D721Med (cell line): ENCODE data around the gene RPS6KL1.

ENCODE experiments used
- DNase-seq: peaks from one replicate; pipeline ENCODE4 v3.0.0; 2011; ENCODE audit warnings: low spot score; ENCODE audit not compliant: insufficient read length
- FAIRE-seq: peaks from 2 replicates; lab custom pipeline; 2011; peaks lifted over from hg19 to GRCh38; lab: Jason Lieb, UNC
- CTCF ChIP-seq: IDR thresholded peaks from 2 replicates; pipeline ENCODE4 v1.5.1; 2012; ENCODE audit warnings: mild to moderate bottlenecking, control low read depth; ENCODE audit not compliant: insufficient read depth; ENCODE audit errors: missing control alignments

Gene RPS6KL1

GRCh38 chr14:74871819-74872218 is 51.2 kb downstream of the RPS6KL1 start:
- DNase-seq, result no peak
- no peak for TF ChIP-seq CTCF
- no peak for FAIRE-seq

GRCh38 chr14:74868739-74869138 is 54.3 kb downstream of the RPS6KL1 start:
- FAIRE-seq, result no peak
- DNase-seq, result no peak
- no peak for TF ChIP-seq CTCF

GRCh38 chr14:74867673-74868072 is 55.4 kb downstream of the RPS6KL1 start:
- FAIRE-seq (no peak), DNase-seq (no peak)
- TF ChIP-seq CTCF, result no peak

- TF ChIP-seq CTCF, result no peak
- DNase-seq (no peak), FAIRE-seq (no peak)
Measured at GRCh38 chr14:74866708-74867389, 56.2 kb downstream of the RPS6KL1 start.

- FAIRE-seq, result no peak
- DNase-seq, result no peak
- no peak for TF ChIP-seq CTCF
Measured at GRCh38 chr14:74865156-74865555, 57.9 kb downstream of the RPS6KL1 start.

- FAIRE-seq, result no peak
- TF ChIP-seq CTCF, result no peak
- no peak for DNase-seq
Measured at GRCh38 chr14:74864198-74864597, 58.9 kb downstream of the RPS6KL1 start.

GRCh38 chr14:74863274-74863673 is 59.8 kb downstream of the RPS6KL1 start:
- TF ChIP-seq CTCF, result no peak
- FAIRE-seq, result no peak
- DNase-seq, result no peak
